ENCODE measurements around the gene CPN2.

The CPN2 gene

GRCh38 chr3:194342861-194343560, 8.1 kb downstream of the CPN2 start:
- H3K9me3 ChIP-seq (ENCODE audit: control insufficient read depth, insufficient read depth, low read length), result no peaks in the 10 kb centered on the region
- H3K4me3 ChIP-seq (ENCODE audit: low read length), result no peak overlapping the region
- no peaks in the 10 kb centered on the region for H3K36me3 ChIP-seq (ENCODE audit: control insufficient read depth, insufficient read depth, low read length)
- H3K27ac ChIP-seq (ENCODE audit: low read length), result no peak overlapping the region
- H3K4me1 ChIP-seq (ENCODE audit: control insufficient read depth, insufficient read depth, low read length), result peaks cover 10% of the 10 kb centered on the region
- H3K27me3 ChIP-seq (ENCODE audit: control insufficient read depth, insufficient read depth, low read length), result peaks cover 2% of the 10 kb centered on the region; the same call in 1 of the 2 replicates
- DNase-seq (ENCODE audit: low read depth, low spot score), result no peak
- WGBS (ENCODE audit: insufficient coverage, insufficient read length), result no CpG with 5 or more reads among the region's 9 CpGs

DNA sequence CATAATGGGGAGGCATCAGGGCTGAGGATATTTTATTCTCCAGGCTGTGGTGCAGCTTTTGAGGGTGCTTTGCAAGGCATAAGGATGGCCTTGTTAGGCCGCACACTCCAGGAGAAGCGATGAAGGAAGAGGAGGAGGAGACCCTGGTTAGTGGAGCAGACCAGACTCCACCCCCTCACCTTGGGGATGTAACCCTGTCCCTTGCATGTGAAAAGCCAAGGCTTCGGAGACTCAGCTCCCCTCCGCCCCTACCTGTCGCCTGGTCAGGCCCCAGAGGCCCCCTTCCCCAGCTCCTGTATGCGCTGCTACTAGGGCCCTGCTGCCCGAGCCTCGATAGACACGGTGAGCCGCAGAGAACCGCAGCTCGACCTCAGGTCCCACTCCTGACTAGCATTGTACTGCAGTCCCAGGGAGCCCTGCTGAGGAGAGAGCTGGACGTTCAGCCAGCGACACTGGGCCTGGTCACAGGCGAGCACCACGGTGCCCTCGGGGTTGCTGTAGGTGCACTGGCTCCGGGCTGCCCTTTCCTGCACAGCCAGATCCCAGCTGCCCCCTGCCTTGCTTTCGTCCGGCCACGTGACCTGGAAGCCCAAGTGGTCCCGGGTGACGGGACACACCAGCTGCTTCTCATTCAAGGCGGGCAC, 10.2 kb downstream of the CPN2 start:
- peaks cover 10% of the 10 kb centered on the region for H3K4me1 ChIP-seq (ENCODE audit: control insufficient read depth, insufficient read depth, low read length)
- WGBS (ENCODE audit: insufficient coverage, insufficient read length), result no CpG with 5 or more reads among the region's 24 CpGs
- DNase-seq (ENCODE audit: low read depth, low spot score), result no peak
- H3K27ac ChIP-seq (ENCODE audit: low read length), result no peak overlapping the region
- H3K4me3 ChIP-seq (ENCODE audit: low read length), result no peak overlapping the region
- no peaks in the 10 kb centered on the region for H3K36me3 ChIP-seq (ENCODE audit: control insufficient read depth, insufficient read depth, low read length)
- H3K9me3 ChIP-seq (ENCODE audit: control insufficient read depth, insufficient read depth, low read length), result no peaks in the 10 kb centered on the region
- H3K27me3 ChIP-seq (ENCODE audit: control insufficient read depth, insufficient read depth, low read length), result peaks cover 2% of the 10 kb centered on the region; the same call in 1 of the 2 replicates

DNA sequence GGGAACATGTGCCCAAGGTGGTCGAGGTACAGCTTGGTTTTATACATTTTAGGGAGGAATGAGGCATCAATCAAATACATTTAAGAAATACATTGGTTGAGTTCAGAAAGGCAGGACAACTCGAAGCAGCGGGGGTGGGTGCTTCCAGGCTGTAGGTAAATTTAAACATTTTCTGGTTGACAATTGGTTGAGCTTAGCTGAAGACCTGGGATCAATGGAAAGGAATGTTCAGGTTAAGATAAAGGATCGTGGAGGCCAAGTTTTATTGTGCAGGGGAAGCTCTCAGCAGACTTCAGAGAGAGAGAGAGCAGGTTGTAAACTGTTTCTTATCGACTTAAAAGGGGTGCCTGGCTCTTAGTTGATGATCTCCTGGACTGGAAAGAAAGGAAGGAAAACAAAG, 11.3 kb downstream of the CPN2 start:
- H3K4me3 ChIP-seq (ENCODE audit: low read length), result no peak overlapping the region
- H3K36me3 ChIP-seq (ENCODE audit: control insufficient read depth, insufficient read depth, low read length), result no peaks in the 10 kb centered on the region
- no peaks in the 10 kb centered on the region for H3K9me3 ChIP-seq (ENCODE audit: control insufficient read depth, insufficient read depth, low read length)
- H3K27me3 ChIP-seq (ENCODE audit: control insufficient read depth, insufficient read depth, low read length), result peaks cover 2% of the 10 kb centered on the region; the same call in 1 of the 2 replicates
- no peak for DNase-seq (ENCODE audit: low read depth, low spot score)
- peaks cover 10% of the 10 kb centered on the region for H3K4me1 ChIP-seq (ENCODE audit: control insufficient read depth, insufficient read depth, low read length)
- no CpG with 5 or more reads among the region's 5 CpGs for WGBS (ENCODE audit: insufficient coverage, insufficient read length)
- H3K27ac ChIP-seq (ENCODE audit: low read length), result no peak overlapping the region

DNA sequence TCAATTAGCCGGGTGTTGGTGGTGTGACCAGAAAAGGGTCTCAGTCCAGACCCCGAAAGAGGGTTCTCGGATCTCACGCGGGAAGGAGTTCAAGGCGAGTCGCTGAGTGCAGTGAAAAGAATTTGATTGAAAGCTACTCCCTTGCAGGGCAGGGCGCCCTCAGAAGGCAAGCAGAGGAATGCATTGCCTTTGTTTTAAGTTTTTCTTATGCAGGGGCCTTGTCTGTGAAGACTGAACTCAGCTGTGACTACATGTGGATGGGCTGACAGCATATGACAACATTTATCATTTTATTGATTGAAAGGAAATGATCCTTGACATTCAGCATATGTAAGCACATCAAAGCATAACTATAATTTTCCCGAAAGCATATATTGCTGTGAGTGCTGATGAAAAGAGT, 11.8 kb downstream of the CPN2 start:
- Histone ChIP-seq H3K9me3 (ENCODE audit: control insufficient read depth, insufficient read depth, low read length) (no peaks in the 10 kb centered on the region), H3K27me3 (ENCODE audit: control insufficient read depth, insufficient read depth, low read length) (peaks cover 2% of the 10 kb centered on the region; the same call in 1 of the 2 replicates), H3K4me1 (ENCODE audit: control insufficient read depth, insufficient read depth, low read length) (peaks cover 10% of the 10 kb centered on the region), H3K27ac (ENCODE audit: low read length) (no peak overlapping the region), H3K4me3 (ENCODE audit: low read length) (no peak overlapping the region), H3K36me3 (ENCODE audit: control insufficient read depth, insufficient read depth, low read length) (no peaks in the 10 kb centered on the region)
- no peak for DNase-seq (ENCODE audit: low read depth, low spot score)
- WGBS (ENCODE audit: insufficient coverage, insufficient read length), result no CpG with 5 or more reads among the region's 9 CpGs

DNA sequence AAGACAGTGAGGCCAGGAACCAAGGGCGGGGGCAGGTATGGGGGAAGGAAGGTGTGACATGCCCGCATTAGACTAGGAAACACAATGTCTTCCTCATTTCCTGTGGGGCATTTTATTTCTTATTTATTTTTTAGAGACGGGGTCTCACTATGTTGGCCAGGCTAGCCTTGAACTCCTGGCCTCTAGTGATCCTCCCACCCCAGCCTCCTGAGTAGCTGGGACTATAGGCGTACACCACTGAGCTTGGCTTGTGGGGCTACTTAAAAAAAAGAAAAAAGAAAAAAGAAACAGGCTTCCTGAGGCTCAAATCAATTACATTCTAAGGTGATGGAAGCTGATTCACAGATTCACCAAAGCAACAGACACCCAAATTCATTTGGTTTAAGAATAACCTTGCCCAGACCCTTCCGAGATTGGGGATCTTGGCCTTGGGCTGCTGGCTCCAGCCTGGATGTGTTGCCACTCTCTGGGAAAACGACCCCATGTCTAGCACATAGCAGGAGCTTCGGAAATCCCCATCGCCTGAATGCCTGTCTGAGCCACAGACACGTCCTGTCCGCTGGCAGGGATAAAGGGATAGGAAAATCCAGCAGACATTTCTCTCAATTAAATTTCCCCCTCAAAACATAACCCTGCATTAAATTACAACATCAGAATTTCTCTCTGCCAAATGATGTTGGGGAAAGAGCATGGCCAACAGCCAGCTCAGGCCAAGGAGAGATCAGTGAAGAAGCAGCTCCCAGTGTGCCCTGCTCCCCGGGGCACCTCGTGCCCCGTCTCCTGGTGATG, 13.0 kb downstream of the CPN2 start:
- no CpG with 5 or more reads among the region's 13 CpGs for WGBS (ENCODE audit: insufficient coverage, insufficient read length)
- H3K27me3 ChIP-seq (ENCODE audit: control insufficient read depth, insufficient read depth, low read length), result peaks cover 4% of the 10 kb centered on the region; the same call in 1 of the 2 replicates
- DNase-seq (ENCODE audit: low read depth, low spot score), result no peak
- peaks cover 10% of the 10 kb centered on the region for H3K4me1 ChIP-seq (ENCODE audit: control insufficient read depth, insufficient read depth, low read length)
- no peaks in the 10 kb centered on the region for H3K9me3 ChIP-seq (ENCODE audit: control insufficient read depth, insufficient read depth, low read length)
- H3K36me3 ChIP-seq (ENCODE audit: control insufficient read depth, insufficient read depth, low read length), result no peaks in the 10 kb centered on the region
- no peak overlapping the region for H3K27ac ChIP-seq (ENCODE audit: low read length)
- no peak overlapping the region for H3K4me3 ChIP-seq (ENCODE audit: low read length)

DNA sequence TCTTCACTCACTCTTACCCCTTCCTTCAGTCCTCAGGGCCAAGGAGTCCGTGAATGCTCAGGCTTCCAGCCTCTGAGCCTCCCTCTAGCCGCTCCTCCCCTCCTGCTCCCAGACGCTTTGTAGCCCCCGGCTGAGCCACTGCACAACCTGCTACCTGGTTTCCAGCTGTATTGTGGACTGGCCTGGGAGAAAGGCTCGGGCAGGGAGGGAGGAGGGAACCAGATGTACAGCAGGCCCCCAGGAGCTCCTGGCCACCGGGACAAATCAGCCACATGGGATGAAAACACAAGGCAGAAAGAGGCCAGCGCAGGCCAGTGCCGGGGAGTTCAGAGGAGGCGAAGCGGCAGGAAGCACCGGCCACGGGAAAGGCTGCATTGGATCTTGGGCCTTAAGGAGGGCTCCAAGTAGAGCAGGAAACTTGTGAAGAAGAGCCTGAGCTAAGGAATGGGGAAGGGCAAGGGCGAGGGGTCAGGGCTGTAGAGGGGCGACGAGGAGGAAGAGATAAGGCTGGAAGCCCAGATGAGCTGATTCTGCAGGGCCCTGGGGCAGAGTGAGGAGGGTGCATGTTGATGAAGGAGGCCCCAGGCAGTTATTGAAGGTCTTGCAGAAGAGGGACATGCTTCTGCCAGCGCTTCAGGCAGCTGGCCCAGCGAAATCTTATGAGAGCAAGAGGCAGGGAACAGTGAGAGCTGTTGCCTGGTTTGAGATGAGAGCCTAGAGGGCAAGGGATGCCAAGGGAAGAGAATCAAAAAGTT, 14.3 kb downstream of the CPN2 start:
- H3K27ac ChIP-seq (ENCODE audit: low read length), result no peak overlapping the region
- peaks cover 6% of the 10 kb centered on the region; the same call in 1 of the 2 replicates for H3K27me3 ChIP-seq (ENCODE audit: control insufficient read depth, insufficient read depth, low read length)
- H3K36me3 ChIP-seq (ENCODE audit: control insufficient read depth, insufficient read depth, low read length), result no peaks in the 10 kb centered on the region
- H3K4me1 ChIP-seq (ENCODE audit: control insufficient read depth, insufficient read depth, low read length), result peaks cover 10% of the 10 kb centered on the region
- H3K9me3 ChIP-seq (ENCODE audit: control insufficient read depth, insufficient read depth, low read length), result no peaks in the 10 kb centered on the region
- DNase-seq (ENCODE audit: low read depth, low spot score), result no peak
- no CpG with 5 or more reads among the region's 17 CpGs for WGBS (ENCODE audit: insufficient coverage, insufficient read length)
- no peak overlapping the region for H3K4me3 ChIP-seq (ENCODE audit: low read length)

DNA sequence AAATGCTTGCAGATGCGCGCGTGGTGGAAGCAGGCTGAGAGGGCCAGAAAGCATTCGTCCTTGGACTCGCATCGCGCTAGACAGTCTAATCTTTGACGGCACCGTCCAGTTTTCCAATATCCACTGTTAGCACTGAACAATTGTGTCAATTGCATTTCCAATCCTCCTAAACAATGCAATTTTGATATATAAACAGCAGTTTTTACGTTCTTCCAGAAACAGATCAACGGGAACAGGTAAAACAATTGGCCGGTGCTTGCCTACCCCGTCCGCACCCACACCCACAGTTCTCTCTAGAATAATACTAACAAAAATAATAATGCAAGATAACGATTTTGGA, 17.2 kb downstream of the CPN2 start:
- no CpG with 5 or more reads among the region's 15 CpGs for WGBS (ENCODE audit: insufficient coverage, insufficient read length)
- no peak overlapping the region for H3K4me3 ChIP-seq (ENCODE audit: low read length)
- DNase-seq (ENCODE audit: low read depth, low spot score), result no peak
- no peaks in the 10 kb centered on the region; the same call in 1 of the 2 replicates for H3K4me1 ChIP-seq (ENCODE audit: control insufficient read depth, insufficient read depth, low read length)
- H3K36me3 ChIP-seq (ENCODE audit: control insufficient read depth, insufficient read depth, low read length), result no peaks in the 10 kb centered on the region
- H3K27me3 ChIP-seq (ENCODE audit: control insufficient read depth, insufficient read depth, low read length), result peaks cover 4% of the 10 kb centered on the region; the same call in 1 of the 2 replicates
- H3K9me3 ChIP-seq (ENCODE audit: control insufficient read depth, insufficient read depth, low read length), result no peaks in the 10 kb centered on the region
- no peak overlapping the region for H3K27ac ChIP-seq (ENCODE audit: low read length)

- WGBS (ENCODE audit: insufficient coverage, insufficient read length), result no CpG with 5 or more reads among the region's 69 CpGs
- no peak for DNase-seq (ENCODE audit: low read depth, low spot score)
- H3K27me3 ChIP-seq (ENCODE audit: control insufficient read depth, insufficient read depth, low read length), result peaks cover 4% of the 10 kb centered on the region; the same call in 1 of the 2 replicates
- no peaks in the 10 kb centered on the region for H3K36me3 ChIP-seq (ENCODE audit: control insufficient read depth, insufficient read depth, low read length)
- no peaks in the 10 kb centered on the region; the same call in 1 of the 2 replicates for H3K4me1 ChIP-seq (ENCODE audit: control insufficient read depth, insufficient read depth, low read length)
- H3K9me3 ChIP-seq (ENCODE audit: control insufficient read depth, insufficient read depth, low read length), result no peaks in the 10 kb centered on the region
- peak overlapping the region; percentile 41; the same call in 1 of the 2 replicates for H3K4me3 ChIP-seq (ENCODE audit: low read length)
- no peak overlapping the region for H3K27ac ChIP-seq (ENCODE audit: low read length)
Measured at GRCh38 chr3:194333212-194333980, 17.7 kb downstream of the CPN2 start.

DNA sequence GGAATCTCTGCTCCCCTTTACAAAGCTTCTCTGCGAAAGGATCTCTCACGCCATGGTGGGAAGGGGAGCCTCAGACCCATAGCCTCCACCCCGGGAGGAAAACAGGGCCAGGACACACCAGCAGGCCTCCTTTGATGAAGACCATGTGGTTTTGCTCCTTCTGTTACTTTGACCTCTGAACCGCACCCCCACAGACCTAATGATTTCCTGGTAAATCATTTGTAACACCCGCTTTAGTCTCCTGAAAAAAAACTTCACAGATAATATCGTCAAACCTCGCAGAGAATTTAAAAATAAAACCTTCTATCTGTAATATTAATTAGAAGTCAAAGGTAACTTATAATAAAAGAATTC, 18.3 kb downstream of the CPN2 start:
- H3K27ac ChIP-seq (ENCODE audit: low read length), result no peak overlapping the region
- H3K27me3 ChIP-seq (ENCODE audit: control insufficient read depth, insufficient read depth, low read length), result peaks cover 4% of the 10 kb centered on the region; the same call in 1 of the 2 replicates
- H3K4me3 ChIP-seq (ENCODE audit: low read length), result no peak overlapping the region
- no peaks in the 10 kb centered on the region; the same call in 1 of the 2 replicates for H3K4me1 ChIP-seq (ENCODE audit: control insufficient read depth, insufficient read depth, low read length)
- WGBS (ENCODE audit: insufficient coverage, insufficient read length), result no CpG with 5 or more reads among the region's 7 CpGs
- H3K36me3 ChIP-seq (ENCODE audit: control insufficient read depth, insufficient read depth, low read length), result no peaks in the 10 kb centered on the region
- no peaks in the 10 kb centered on the region for H3K9me3 ChIP-seq (ENCODE audit: control insufficient read depth, insufficient read depth, low read length)
- DNase-seq (ENCODE audit: low read depth, low spot score), result no peak

Data from iPS DF 6.9 (cell line).